GM12875 (cell line): ENCODE measurements around the gene NFIC.

ENCODE experiments used
- H3K4me3 ChIP-seq: one replicate; pipeline ENCODE4 v1.5.1; 2011; ENCODE audit warnings: low read depth, low read length, control low read depth
- TF ChIP-seq, protein P1 (sequence below): IDR thresholded peaks from 2 replicates; pipeline ENCODE4 v1.5.1; 2011; ENCODE audit warnings: low read depth, mild to moderate bottlenecking, control low read depth, inconsistent platforms, low read length, moderate library complexity, borderline replicate concordance; ENCODE audit not compliant: insufficient read depth

The NFIC gene

DNA sequence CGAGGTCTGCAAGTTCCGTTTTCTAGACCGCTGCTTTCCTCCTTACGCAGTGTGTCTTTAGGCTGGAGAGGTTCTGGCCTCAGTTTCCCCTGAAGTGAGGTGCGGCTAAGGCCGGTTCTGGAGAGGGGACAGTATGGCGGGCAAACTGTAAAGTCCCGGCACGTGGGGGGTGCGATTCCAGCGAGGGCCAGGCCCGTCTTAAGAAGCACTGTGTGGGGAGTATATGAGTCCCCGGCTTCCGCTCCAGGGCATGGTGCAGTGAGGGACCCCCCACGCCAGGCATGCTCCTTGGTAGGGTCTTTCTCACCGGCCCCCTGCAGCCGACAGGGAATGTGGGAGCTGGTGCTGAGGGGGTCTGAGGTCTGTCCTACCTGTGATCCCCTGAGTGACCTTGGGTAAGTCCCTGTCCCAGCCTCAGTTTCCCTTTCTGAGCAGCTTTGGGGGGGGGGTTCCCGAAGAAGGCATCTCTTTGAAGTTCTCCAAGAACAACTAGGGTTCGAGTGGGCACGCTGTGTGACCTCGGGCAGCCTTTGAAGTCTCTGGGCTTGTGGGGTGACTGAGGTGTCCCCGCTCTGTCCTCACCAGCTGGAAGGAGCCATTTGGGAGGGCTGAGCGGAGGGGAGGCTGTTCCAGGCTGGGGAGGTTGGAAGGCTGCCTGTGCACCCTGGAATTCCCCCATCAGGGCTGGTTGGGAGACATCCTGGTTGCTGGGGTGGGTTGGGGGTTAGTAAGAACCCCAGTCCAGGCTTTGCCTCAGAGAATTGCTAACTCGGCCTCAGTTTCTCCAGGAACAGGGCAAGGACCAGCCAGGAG lies 1.5 kb downstream of the NFIC start:
- TF ChIP-seq, protein P1, sequence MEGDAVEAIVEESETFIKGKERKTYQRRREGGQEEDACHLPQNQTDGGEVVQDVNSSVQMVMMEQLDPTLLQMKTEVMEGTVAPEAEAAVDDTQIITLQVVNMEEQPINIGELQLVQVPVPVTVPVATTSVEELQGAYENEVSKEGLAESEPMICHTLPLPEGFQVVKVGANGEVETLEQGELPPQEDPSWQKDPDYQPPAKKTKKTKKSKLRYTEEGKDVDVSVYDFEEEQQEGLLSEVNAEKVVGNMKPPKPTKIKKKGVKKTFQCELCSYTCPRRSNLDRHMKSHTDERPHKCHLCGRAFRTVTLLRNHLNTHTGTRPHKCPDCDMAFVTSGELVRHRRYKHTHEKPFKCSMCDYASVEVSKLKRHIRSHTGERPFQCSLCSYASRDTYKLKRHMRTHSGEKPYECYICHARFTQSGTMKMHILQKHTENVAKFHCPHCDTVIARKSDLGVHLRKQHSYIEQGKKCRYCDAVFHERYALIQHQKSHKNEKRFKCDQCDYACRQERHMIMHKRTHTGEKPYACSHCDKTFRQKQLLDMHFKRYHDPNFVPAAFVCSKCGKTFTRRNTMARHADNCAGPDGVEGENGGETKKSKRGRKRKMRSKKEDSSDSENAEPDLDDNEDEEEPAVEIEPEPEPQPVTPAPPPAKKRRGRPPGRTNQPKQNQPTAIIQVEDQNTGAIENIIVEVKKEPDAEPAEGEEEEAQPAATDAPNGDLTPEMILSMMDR, result no peak
- H3K4me3 ChIP-seq, result peak overlapping the region; percentile 78

DNA sequence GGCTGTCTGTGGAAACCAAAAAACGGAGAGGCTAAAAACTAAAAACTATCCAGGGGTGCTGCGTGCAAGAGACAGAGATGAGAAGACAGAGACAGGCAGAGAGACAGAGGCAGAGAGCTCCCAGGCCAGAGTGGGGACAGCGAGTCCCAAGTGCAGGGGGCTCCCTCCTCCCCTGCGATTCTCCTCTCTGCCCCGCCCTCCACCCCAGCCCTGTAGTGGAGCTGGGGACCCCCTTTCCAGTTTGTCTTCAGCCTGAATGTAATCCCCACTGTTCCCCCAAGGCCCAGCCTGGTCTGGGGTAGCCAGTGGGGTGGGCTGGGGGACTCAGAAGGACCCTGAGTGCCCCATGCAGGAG lies 2.0 kb downstream of the NFIC start:
- peak overlapping the region; percentile 78 for H3K4me3 ChIP-seq
- TF ChIP-seq, protein P1, result no peak

DNA sequence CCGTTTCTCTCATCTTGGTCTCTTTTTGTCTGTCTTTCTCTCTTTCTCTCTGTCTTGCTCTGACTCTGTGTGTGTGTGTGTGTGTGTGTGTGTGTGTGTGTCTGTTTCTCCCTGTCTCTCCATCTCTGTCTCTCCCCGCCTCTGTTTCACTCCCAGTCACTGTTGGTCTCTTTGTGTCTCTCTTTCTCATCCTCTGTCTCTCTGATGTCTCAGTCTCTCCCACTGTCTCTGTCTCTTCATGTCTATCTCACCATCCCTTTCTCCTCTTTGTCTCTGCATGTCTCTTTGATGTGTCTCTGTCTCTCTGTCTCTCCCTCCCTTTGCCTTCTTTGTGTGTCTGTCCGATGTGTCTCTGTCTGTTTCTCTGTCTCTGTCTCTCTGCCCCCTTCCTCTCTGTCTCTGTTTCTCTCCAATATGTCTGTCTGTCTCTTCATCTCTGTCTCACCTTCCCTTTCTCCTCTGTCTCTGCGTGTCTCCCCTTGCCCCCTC lies 2.5 kb downstream of the NFIC start:
- TF ChIP-seq, protein P1, result no peak
- H3K4me3 ChIP-seq, result peak overlapping the region; percentile 78

DNA sequence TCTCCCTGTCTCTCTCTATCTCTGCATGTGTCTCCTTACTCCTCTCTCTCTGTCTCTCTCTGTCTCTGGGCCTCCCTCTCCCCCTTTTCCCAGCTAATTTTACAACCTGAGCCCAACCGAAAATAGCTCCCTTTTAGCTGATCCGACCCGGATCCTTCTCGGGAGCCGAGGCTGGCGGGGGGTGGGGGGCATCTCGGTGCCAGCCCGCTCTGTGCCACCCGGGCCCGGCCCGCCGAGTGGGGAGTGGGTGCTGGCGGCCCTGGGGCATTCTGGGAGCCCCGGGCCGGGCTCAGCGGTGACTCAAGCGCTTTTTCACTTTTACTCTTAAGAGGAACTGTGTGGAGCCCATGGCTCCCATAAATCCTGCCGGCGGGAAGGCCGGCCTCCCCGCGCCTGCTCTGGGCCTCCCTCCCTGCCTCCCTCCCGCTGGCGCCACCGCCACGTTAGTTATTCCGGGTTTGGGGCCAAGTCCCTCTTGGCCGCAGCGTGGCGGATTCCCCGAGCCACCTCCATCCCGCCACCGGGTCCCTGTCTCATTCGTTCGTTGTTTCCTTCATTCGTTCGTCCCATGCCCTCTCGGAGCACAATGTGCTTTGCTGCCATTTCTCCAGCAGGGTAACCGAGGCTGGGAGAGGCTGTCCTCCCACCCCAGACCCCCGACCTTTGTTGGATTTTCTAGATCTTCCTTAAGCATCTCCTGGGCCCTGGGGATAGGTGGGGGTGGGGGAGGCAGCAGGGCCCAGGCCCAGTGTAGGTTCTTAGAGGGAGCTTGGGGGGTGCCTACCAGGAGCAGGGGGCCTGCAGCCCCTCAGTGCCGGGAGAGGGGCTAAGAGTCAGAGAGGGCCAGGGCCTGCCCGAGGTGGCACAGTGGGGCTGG lies 3.2 kb downstream of the NFIC start:
- peak overlapping the region; percentile 78 for H3K4me3 ChIP-seq
- TF ChIP-seq, protein P1, result no peak

DNA sequence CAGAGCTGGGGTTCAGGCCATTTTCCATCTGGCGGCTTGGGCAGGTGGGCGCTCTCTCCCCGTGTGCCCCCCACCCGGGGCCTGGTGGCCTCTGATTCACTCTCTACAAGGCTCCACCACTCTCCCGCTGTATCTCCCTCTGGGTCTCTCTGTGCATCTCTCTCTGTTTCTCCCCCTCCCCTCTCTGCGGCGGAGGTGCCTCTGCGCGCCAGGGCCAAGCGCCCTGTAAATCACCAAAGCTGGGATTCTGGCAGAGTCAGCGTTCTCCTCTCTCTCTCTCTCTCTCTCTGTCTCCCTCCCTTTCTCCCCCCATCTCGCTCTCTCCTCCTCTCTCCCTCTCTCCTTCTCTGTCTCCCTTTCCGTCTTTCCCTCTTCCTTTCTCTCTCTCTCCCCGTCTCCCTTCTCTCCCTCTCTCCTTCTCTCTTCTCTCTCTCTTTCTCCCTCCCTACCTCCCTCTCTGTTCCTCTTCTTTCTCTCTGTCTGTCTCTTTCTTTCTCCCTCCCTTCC lies 3.9 kb downstream of the NFIC start:
- H3K4me3 ChIP-seq, result peak overlapping the region; percentile 78

DNA sequence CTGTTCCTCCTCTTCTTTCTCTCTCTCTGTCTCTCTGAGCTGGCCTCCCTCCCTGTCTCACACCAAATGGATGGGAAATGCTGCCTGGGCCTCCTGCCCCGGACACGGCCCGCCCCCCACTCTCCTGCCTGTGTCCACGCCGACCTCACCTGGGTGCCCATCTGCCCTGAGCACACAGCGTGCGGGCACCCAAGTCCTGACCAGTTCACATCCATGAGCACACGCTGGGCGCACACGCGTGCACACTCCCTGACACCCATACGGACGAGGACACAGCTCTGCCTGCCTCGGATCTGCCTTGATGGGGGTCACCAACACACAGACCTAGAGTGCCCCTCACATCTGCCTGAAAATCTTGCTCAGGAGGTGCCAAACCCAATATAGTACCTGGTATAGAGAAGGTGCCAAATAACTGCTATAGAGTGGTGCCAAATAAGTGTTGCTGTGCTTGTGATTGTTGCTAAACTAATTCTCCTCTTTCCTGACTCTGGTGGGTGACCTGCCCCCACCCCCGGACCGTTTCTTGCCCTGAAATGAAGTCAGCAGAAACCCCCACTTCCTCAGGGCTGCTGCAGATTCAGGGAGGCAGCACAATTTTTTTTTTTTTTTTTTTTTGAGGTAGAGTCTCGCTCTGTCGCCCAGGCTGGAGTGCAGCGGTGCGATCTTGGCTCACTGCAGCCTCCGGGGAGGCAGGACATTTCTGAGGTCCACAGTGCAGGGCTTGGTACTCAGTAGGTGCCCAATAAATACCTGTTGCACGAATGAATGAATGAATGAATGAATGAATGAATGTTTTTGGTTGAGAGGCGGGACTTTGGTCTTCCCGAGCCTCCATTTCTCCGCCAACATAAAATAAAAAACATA lies 4.6 kb downstream of the NFIC start:
- TF ChIP-seq, protein P1, result no peak

More for the DNA sequence above, 3.9 kb downstream of the NFIC start:
- TF ChIP-seq, protein P1, result no peak

More for the DNA sequence above, 4.6 kb downstream of the NFIC start:
- H3K4me3 ChIP-seq, result no peak overlapping the region
